Transverse colon (tissue), 3 donors: Measurements from ENCODE around the gene CYP46A1.

Experiments used
- EP300 ChIP-seq: sonication (generic); formaldehyde crosslinking; IDR thresholded peaks from one replicate; pipeline ENCODE4 v1.6.1; 2017; ENCODE audit warnings: antibody characterized with exemption, low read depth
- POLR2A ChIP-seq: fragments of 450-650 bp; IDR thresholded peaks from one replicate; pipeline ENCODE4 v1.6.1; 2016; ENCODE audit warnings: antibody characterized with exemption, mild to moderate bottlenecking, moderate library complexity
- TF ChIP-seq, protein P1 (sequence below), 5 experiments: fragments of 200-600 bp in 3 of 5; fragments of 450-650 bp in 2 of 5; sonication (generic) in 3 of 5; IDR thresholded peaks; 1 replicate in 2 of 5; 2 replicates in 3 of 5; pipeline ENCODE4 v1.5.1; 2016 to 2017; ENCODE audit warnings: antibody characterized with exemption in 5 of 5, inconsistent platforms in 3 of 5, mild to moderate bottlenecking in 2 of 5, moderate library complexity in 1 of 5

DNA sequence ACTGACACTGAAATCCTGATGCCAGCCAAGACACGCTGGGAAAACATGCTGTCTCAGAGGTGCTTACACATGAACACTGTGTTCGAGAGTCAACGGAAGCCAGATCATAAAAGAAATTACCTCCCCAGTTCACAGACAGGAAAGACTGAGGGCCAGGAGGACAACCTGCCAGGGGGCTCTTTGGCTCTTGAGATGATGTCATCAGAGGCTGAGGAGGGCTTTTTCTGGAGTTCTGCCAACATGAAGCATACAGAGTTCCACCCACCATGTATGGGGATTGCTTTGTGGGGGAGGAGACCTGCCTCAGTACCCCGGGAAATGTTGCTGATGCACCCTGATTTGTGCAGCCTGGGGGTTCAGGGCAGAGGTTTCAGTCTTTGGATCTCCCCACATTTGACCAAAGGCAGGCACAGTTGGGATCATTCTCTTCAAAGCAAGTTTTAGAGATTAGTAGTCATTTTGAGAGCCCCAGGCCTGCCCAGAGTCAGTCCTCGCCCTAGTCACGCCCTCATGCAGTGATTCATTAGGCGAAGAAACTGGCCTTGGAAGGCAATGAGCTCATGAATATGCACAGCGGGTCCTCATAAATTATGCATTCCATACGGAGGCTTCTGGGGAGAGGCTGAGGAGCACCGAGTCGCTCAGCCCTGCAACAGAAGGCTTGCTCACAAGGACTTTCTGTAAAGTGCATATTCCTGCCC is 74.2 kb downstream of the CYP46A1 start:
- TF ChIP-seq, protein P1, sequence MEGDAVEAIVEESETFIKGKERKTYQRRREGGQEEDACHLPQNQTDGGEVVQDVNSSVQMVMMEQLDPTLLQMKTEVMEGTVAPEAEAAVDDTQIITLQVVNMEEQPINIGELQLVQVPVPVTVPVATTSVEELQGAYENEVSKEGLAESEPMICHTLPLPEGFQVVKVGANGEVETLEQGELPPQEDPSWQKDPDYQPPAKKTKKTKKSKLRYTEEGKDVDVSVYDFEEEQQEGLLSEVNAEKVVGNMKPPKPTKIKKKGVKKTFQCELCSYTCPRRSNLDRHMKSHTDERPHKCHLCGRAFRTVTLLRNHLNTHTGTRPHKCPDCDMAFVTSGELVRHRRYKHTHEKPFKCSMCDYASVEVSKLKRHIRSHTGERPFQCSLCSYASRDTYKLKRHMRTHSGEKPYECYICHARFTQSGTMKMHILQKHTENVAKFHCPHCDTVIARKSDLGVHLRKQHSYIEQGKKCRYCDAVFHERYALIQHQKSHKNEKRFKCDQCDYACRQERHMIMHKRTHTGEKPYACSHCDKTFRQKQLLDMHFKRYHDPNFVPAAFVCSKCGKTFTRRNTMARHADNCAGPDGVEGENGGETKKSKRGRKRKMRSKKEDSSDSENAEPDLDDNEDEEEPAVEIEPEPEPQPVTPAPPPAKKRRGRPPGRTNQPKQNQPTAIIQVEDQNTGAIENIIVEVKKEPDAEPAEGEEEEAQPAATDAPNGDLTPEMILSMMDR (IDR thresholded peaks at IDR 0.05) = no peak
- TF ChIP-seq POLR2A (no peak), EP300 (no peak)
